ENCODE measurements around the gene KIF19. TPM values are rescaled to one million over a fixed set of nuclear protein-coding genes. Genes with fewer than 3 reads are reported as not detected.

Gene KIF19
- total RNA-seq, 2 experiments from 2014 or later = 0.11 to 0.18 TPM

DNA sequence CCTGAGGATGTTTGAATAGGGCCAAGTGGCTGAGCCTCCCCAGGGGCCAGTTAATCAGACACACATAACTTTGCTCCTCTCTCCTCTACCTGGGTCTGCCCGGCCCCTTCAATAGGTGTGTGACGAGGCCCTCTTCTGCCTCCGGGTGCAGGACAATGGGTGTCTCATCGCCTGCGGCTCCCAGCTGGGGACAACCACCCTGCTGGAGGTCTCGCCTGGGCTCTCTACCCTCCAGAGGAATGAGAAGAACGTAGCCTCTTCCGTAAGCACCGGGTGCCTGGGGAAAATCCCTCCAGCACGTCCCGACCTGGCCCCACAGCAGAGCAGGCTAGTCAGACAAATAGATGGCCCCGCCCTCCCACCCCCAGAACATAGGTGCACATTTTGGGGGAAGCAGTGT lies 16.1 kb upstream of the KIF19 start:
- Mint-ChIP-seq H3K36me3 (ENCODE audit: low read depth) (no peaks in the 10 kb centered on the region), H3K4me1 (ENCODE audit: low read depth) (peaks cover 4% of the 10 kb centered on the region), H3K27ac (no peak overlapping the region), H3K27me3 (peaks cover 6% of the 10 kb centered on the region), H3K9me3 (peaks cover 5% of the 10 kb centered on the region), H3K4me3 (no peak overlapping the region)
- no peak for ATAC-seq
- ChIA-PET POLR2A (interaction anchor here (0.7 kb wide), 1 partner anchor 940 kb away, joined by 5 read pairs; no protein-coding TSS in a partner anchor), CTCF (no interaction called here)
- no peak for DNase-seq
- intact Hi-C loops (cut with micrococcal nuclease) = no loop called here
- TF ChIP-seq, protein P1, sequence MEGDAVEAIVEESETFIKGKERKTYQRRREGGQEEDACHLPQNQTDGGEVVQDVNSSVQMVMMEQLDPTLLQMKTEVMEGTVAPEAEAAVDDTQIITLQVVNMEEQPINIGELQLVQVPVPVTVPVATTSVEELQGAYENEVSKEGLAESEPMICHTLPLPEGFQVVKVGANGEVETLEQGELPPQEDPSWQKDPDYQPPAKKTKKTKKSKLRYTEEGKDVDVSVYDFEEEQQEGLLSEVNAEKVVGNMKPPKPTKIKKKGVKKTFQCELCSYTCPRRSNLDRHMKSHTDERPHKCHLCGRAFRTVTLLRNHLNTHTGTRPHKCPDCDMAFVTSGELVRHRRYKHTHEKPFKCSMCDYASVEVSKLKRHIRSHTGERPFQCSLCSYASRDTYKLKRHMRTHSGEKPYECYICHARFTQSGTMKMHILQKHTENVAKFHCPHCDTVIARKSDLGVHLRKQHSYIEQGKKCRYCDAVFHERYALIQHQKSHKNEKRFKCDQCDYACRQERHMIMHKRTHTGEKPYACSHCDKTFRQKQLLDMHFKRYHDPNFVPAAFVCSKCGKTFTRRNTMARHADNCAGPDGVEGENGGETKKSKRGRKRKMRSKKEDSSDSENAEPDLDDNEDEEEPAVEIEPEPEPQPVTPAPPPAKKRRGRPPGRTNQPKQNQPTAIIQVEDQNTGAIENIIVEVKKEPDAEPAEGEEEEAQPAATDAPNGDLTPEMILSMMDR (IDR thresholded peaks at IDR 0.05) = no peak

DNA sequence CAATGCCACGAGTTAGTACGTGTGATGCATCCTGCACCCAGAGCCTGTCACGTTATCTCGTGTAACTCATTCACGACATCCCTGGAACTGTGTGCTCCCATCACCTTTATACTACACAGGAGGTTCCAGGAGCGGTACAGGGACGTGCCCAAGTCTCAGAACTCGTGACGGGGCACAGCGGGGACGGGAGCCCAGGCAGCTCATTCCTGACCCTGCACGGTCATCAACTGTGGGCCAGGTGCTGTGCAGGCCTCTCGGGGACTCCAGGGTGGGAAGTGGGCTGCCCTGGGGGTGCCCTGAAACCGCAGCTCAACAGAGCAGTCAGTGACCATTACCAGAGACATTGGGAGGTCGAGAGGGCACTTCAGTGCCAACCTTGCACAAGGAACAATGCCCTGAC lies 11.1 kb upstream of the KIF19 start:
- Mint-ChIP-seq H3K27me3 (no peaks in the 10 kb centered on the region), H3K4me1 (ENCODE audit: low read depth) (no peaks in the 10 kb centered on the region), H3K27ac (no peak overlapping the region), H3K9me3 (peaks cover 5% of the 10 kb centered on the region), H3K4me3 (no peak overlapping the region), H3K36me3 (ENCODE audit: low read depth) (no peaks in the 10 kb centered on the region)
- ATAC-seq (no peak), DNase-seq (no peak)
- TF ChIP-seq, protein P1 (IDR thresholded peaks at IDR 0.05) = no peak
- ChIA-PET CTCF (interaction anchor here (0.6 to 3.3 kb wide), 2 partner anchors 15 to 30 kb away, joined by 3 to 10 read pairs; no protein-coding TSS in a partner anchor), POLR2A (no interaction called here)
- intact Hi-C loops (cut with micrococcal nuclease) = no loop called here

DNA sequence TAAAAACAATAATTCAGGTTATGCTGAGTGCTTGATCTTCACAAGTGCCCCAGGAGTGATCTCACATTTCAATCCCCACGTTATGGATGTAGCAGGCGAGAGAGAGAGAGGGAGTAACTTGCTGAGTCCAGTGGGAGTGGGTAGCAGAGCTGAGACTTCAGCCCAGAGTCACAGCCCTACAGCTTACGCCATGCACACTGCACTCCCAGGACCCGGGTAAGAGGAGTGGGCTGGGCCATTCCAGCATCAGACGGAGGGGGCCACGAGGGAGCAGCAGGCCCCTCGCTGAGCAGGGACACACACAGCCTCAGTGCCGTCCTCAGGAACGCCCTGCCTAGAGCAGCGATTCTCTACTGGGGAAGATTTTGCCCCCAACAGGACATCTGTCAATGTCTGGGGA lies 9.8 kb upstream of the KIF19 start:
- Mint-ChIP-seq H3K4me1 (ENCODE audit: low read depth) (no peaks in the 10 kb centered on the region), H3K36me3 (ENCODE audit: low read depth) (no peaks in the 10 kb centered on the region), H3K27me3 (no peaks in the 10 kb centered on the region), H3K27ac (no peak overlapping the region), H3K4me3 (no peak overlapping the region), H3K9me3 (peaks cover 5% of the 10 kb centered on the region)
- intact Hi-C loops (cut with micrococcal nuclease) = no loop called here
- DNase-seq (no peak), ATAC-seq (no peak)
- TF ChIP-seq, protein P1 (IDR thresholded peaks at IDR 0.05) = no peak
- CTCF ChIA-PET = interaction anchor here (3.3 kb wide), 1 partner anchor 16 kb away, joined by 10 read pairs; no protein-coding TSS in a partner anchor
- POLR2A ChIA-PET = no interaction called here

GRCh38 chr17:74317071-74317470 lies 9.0 kb upstream of the KIF19 start:
- no peak overlapping the region for H3K27ac Mint-ChIP-seq
- no peak overlapping the region for H3K4me3 Mint-ChIP-seq
- H3K27me3 Mint-ChIP-seq = peaks cover 2% of the 10 kb centered on the region
- TF ChIP-seq, protein P1 (IDR thresholded peaks at IDR 0.05) = no peak
- ChIA-PET POLR2A (no interaction called here), CTCF (no interaction called here)
- H3K36me3 Mint-ChIP-seq (ENCODE audit: low read depth) = no peaks in the 10 kb centered on the region
- peaks cover 5% of the 10 kb centered on the region for H3K9me3 Mint-ChIP-seq
- intact Hi-C loops (cut with micrococcal nuclease) = no loop called here
- no peak for ATAC-seq
- DNase-seq = no peak
- no peaks in the 10 kb centered on the region for H3K4me1 Mint-ChIP-seq (ENCODE audit: low read depth)

GRCh38 chr17:74318391-74318790 lies 7.6 kb upstream of the KIF19 start:
- TF ChIP-seq, protein P1 (IDR thresholded peaks at IDR 0.05) = no peak
- ATAC-seq (no peak), DNase-seq (no peak)
- no peaks in the 10 kb centered on the region for H3K9me3 Mint-ChIP-seq
- ChIA-PET CTCF (no interaction called here), POLR2A (no interaction called here)
- no peaks in the 10 kb centered on the region for H3K36me3 Mint-ChIP-seq (ENCODE audit: low read depth)
- intact Hi-C loops (cut with micrococcal nuclease) = no loop called here
- H3K4me1 Mint-ChIP-seq (ENCODE audit: low read depth) = no peaks in the 10 kb centered on the region
- H3K27ac Mint-ChIP-seq = no peak overlapping the region
- H3K4me3 Mint-ChIP-seq = no peak overlapping the region
- H3K27me3 Mint-ChIP-seq = peaks cover 6% of the 10 kb centered on the region
